Measurements from ENCODE around the gene CAMTA1. TPM values are rescaled to one million over a fixed set of nuclear protein-coding genes. Genes with fewer than 3 reads are reported as not detected.

CAMTA1 gene
- total RNA-seq, 1 donor from 2014 or later = 115 TPM

- no peak for DNase-seq
Measured at GRCh38 chr1:7351649-7352048, 566.4 kb downstream of the CAMTA1 start.

GRCh38 chr1:7352364-7352763 lies 567.1 kb downstream of the CAMTA1 start:
- no peak for DNase-seq

- DNase-seq = no peak
Measured at GRCh38 chr1:7352974-7353373, 567.7 kb downstream of the CAMTA1 start.

- DNase-seq = no peak
Measured at GRCh38 chr1:7355646-7356045, 570.4 kb downstream of the CAMTA1 start.

- no peak for DNase-seq
Measured at GRCh38 chr1:7356079-7356478, 570.8 kb downstream of the CAMTA1 start.

GRCh38 chr1:7358425-7358824 lies 573.2 kb downstream of the CAMTA1 start:
- no peak for DNase-seq

- no peak for DNase-seq
Measured at GRCh38 chr1:7360526-7360925, 575.3 kb downstream of the CAMTA1 start.

GRCh38 chr1:7362947-7363346 lies 577.7 kb downstream of the CAMTA1 start:
- no peak for DNase-seq

GRCh38 chr1:7363450-7363849 lies 578.2 kb downstream of the CAMTA1 start:
- no peak for DNase-seq

- DNase-seq = no peak
Measured at GRCh38 chr1:7365706-7366105, 580.5 kb downstream of the CAMTA1 start.

- no peak for DNase-seq
Measured at GRCh38 chr1:7366286-7366954, 581.2 kb downstream of the CAMTA1 start.

- DNase-seq = no peak
Measured at GRCh38 chr1:7366955-7367665, 581.9 kb downstream of the CAMTA1 start.

GRCh38 chr1:7369866-7370265 lies 584.6 kb downstream of the CAMTA1 start:
- DNase-seq = no peak

- no peak for DNase-seq
Measured at GRCh38 chr1:7371926-7372325, 586.7 kb downstream of the CAMTA1 start.

- DNase-seq = no peak
Measured at GRCh38 chr1:7372477-7373120, 587.3 kb downstream of the CAMTA1 start.

GRCh38 chr1:7373251-7373650 lies 588.0 kb downstream of the CAMTA1 start:
- DNase-seq = no peak

GRCh38 chr1:7373876-7374562 lies 588.8 kb downstream of the CAMTA1 start:
- DNase-seq = no peak

GRCh38 chr1:7374563-7375160 lies 589.4 kb downstream of the CAMTA1 start:
- no peak for DNase-seq

- no peak for DNase-seq
Measured at GRCh38 chr1:7375329-7375728, 590.1 kb downstream of the CAMTA1 start.

GRCh38 chr1:7375781-7376660 lies 590.8 kb downstream of the CAMTA1 start:
- DNase-seq = no peak

- DNase-seq = no peak
Measured at GRCh38 chr1:7376676-7377075, 591.4 kb downstream of the CAMTA1 start.

All from occipital lobe (tissue), 2 donors.